ENCODE measurements around the gene TGM3. TPM values are rescaled to one million over a fixed set of nuclear protein-coding genes. Genes with fewer than 3 reads are reported as not detected.

The TGM3 gene
- total RNA-seq, 1 donor from 2014 or later = not detected

DNA sequence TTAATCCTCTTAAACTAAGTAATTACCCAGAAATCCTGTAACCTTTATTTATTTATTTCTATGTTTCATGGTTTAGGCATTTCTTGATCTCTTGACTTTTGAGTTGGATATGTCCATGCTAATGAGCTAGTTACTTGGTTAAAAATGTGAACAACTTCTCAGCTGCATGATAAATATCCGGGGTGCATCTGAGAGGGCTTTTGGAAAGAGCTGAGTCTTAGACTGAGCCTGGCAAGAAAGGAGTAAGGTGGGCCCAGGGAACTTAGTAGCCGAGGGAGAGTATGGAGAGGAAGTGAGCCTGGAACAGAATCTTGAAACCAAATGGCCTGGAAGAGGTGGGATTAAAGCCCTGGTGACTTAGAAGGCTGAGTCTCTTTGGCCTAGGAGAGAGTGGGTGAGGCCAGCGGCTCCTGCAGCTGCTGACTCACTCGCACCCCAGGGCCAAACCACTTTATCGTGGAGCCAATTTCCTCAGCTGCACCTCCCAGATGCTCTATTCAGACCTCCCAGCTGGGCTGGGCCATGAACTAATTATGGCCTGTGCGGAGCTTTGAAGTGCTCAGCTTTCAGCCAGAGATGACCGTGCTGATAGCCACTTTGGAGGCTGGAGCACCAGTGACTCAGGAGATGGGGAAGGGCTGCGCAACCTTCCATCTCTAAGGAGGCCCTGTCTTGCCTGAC lies 19.1 kb downstream of the TGM3 start:
- Histone ChIP-seq H3K9me3 (replicated peaks) (peaks cover 11% of the 10 kb centered on the region), H3K4me1 (no peaks in the 10 kb centered on the region), H3K4me3 (no peak overlapping the region), H3K27ac (replicated peaks) (no peak overlapping the region), H3K27me3 (ENCODE audit: low read depth) (peaks cover 7% of the 10 kb centered on the region), H3K36me3 (no peaks in the 10 kb centered on the region)
- DNase-seq = peak; percentile 23
- intact Hi-C loops (cut with micrococcal nuclease) = no loop called here
- TF ChIP-seq, protein P1, sequence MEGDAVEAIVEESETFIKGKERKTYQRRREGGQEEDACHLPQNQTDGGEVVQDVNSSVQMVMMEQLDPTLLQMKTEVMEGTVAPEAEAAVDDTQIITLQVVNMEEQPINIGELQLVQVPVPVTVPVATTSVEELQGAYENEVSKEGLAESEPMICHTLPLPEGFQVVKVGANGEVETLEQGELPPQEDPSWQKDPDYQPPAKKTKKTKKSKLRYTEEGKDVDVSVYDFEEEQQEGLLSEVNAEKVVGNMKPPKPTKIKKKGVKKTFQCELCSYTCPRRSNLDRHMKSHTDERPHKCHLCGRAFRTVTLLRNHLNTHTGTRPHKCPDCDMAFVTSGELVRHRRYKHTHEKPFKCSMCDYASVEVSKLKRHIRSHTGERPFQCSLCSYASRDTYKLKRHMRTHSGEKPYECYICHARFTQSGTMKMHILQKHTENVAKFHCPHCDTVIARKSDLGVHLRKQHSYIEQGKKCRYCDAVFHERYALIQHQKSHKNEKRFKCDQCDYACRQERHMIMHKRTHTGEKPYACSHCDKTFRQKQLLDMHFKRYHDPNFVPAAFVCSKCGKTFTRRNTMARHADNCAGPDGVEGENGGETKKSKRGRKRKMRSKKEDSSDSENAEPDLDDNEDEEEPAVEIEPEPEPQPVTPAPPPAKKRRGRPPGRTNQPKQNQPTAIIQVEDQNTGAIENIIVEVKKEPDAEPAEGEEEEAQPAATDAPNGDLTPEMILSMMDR (IDR thresholded peaks at IDR 0.05; ENCODE audit: borderline replicate concordance) = no peak

DNA sequence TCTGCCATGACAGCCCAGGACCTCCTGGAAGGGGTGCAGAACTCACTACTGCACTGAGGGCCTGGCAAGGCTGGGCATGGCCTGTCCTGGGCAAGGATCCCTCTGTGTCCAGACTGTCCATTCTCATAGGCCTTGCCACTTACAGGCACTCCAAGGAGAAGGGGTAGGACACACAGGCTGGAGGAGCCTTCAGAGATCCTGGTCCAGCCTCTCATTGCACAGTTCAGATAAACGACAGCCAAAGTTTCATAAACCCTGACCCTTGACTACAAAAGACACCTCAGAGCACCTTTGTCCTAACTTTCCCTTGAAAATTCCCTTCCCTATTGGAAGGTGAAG lies 19.6 kb downstream of the TGM3 start:
- Histone ChIP-seq H3K4me1 (no peaks in the 10 kb centered on the region), H3K4me3 (no peak overlapping the region), H3K9me3 (replicated peaks) (peaks cover 11% of the 10 kb centered on the region), H3K36me3 (no peaks in the 10 kb centered on the region), H3K27ac (replicated peaks) (no peak overlapping the region), H3K27me3 (ENCODE audit: low read depth) (peaks cover 3% of the 10 kb centered on the region)
- TF ChIP-seq, protein P1 (IDR thresholded peaks at IDR 0.05; ENCODE audit: borderline replicate concordance) = no peak
- DNase-seq = no peak
- intact Hi-C loops (cut with micrococcal nuclease) = no loop called here

DNA sequence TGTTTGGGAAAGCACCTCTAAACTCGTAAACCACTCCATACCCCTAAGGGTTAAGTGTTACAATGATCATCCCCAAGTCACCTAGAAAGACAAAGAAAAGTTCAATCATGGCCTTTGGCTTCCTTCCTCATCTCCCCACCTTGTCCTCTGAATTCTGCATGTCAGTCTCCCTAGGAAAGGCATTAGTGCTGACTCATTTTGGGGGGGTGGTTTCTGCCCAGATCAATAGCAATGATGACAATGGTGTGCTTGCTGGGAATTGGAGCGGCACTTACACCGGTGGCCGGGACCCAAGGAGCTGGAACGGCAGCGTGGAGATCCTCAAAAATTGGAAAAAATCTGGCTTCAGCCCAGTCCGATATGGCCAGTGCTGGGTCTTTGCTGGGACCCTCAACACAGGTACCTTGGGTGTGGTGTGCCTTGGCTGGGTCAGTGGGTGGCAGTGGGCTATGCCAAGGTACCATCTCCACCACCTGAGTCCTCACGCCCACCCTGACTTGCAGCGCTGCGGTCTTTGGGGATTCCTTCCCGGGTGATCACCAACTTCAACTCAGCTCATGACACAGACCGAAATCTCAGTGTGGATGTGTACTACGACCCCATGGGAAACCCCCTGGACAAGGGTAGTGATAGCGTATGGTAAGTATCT lies 21.2 kb downstream of the TGM3 start:
- H3K4me3 ChIP-seq = no peak overlapping the region
- peaks cover 11% of the 10 kb centered on the region for H3K9me3 ChIP-seq (replicated peaks)
- no peaks in the 10 kb centered on the region for H3K4me1 ChIP-seq
- no peak for DNase-seq
- intact Hi-C loops (cut with micrococcal nuclease) = no loop called here
- TF ChIP-seq, protein P1 (IDR thresholded peaks at IDR 0.05; ENCODE audit: borderline replicate concordance) = no peak
- no peak overlapping the region for H3K27ac ChIP-seq (replicated peaks)
- no peaks in the 10 kb centered on the region for H3K27me3 ChIP-seq (ENCODE audit: low read depth)
- no peaks in the 10 kb centered on the region for H3K36me3 ChIP-seq

DNA sequence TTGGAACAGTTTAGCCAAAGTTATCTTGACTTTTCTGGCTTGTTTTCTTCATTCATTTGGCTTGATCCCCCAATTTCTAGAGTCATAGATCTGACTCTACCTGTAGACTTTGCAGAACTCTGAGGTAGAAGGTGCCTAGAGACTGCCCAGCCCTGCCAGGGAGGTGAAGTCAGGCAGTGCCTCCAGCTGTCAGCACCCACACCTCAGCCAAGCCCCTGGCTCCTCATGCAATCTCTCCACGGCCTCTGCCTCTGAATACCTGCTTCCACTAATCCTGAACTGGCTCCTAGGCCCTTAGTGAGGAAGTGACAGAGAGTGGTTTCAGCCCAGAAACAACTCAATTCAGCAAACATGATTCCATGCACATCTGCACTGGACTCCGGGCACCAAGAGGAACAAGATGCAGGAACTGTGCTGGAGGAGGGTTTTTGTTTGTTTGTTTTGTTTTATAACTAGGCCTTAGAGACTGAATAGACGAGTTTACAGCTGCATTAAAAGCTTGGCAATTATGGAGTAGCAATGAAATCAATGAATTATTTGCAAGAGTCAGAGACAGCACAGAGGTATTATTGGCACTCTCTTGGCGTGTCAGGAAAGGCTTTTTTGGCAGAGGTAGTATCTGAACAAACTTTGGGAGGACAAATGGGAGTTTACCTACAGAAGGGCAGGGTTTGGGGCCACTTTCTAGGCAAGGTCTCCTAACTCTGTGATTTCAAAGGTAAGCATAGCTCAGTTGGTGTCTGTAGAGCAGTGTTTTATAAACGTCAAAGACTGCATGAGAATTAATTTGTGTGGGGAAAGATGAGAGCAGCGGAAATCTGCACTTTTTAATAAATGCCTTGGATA lies 25.2 kb downstream of the TGM3 start:
- H3K9me3 ChIP-seq (replicated peaks) = peaks cover 19% of the 10 kb centered on the region
- H3K4me3 ChIP-seq = no peak overlapping the region
- H3K4me1 ChIP-seq = no peaks in the 10 kb centered on the region
- no peak for DNase-seq
- no peaks in the 10 kb centered on the region for H3K36me3 ChIP-seq
- peaks cover 21% of the 10 kb centered on the region for H3K27me3 ChIP-seq (ENCODE audit: low read depth)
- TF ChIP-seq, protein P1 (IDR thresholded peaks at IDR 0.05; ENCODE audit: borderline replicate concordance) = no peak
- intact Hi-C loops (cut with micrococcal nuclease) = no loop called here
- no peak overlapping the region for H3K27ac ChIP-seq (replicated peaks)

DNA sequence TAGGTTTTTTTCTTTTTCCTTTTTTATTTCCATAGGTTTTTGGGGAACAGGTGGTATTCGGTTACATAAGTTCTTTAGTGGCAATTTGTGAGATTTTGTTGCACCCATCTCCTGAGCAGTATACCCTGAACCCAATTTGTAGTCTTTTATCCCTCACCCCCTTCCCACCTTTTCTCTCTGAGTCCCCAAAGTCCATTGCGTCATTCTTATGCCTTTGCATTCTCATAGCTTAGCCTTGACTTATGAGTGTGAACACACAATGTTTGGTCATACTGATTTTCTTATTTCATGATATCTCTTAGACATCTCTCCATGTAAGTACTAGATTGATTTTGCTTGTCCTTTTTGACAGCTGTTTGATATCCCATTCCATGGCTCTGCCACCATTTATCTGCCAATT lies 27.2 kb downstream of the TGM3 start:
- intact Hi-C loops (cut with micrococcal nuclease) = no loop called here
- Histone ChIP-seq H3K27ac (replicated peaks) (no peak overlapping the region), H3K9me3 (replicated peaks) (peaks cover 18% of the 10 kb centered on the region), H3K4me3 (no peak overlapping the region), H3K4me1 (no peaks in the 10 kb centered on the region), H3K36me3 (no peaks in the 10 kb centered on the region), H3K27me3 (ENCODE audit: low read depth) (peaks cover 36% of the 10 kb centered on the region)
- no peak for DNase-seq
- TF ChIP-seq, protein P1 (IDR thresholded peaks at IDR 0.05; ENCODE audit: borderline replicate concordance) = no peak

Data from left ventricle myocardium inferior (tissue), 1 donor.